ENCODE results near the gene MYLK2. TPM values are rescaled to one million over a fixed set of nuclear protein-coding genes. Genes with fewer than 3 reads are reported as not detected.

MYLK2 gene
- total and polyA plus RNA-seq, 2 of the 4 experiments (the other 2 are of a cell fraction): 0.18 to 0.27 TPM

DNA sequence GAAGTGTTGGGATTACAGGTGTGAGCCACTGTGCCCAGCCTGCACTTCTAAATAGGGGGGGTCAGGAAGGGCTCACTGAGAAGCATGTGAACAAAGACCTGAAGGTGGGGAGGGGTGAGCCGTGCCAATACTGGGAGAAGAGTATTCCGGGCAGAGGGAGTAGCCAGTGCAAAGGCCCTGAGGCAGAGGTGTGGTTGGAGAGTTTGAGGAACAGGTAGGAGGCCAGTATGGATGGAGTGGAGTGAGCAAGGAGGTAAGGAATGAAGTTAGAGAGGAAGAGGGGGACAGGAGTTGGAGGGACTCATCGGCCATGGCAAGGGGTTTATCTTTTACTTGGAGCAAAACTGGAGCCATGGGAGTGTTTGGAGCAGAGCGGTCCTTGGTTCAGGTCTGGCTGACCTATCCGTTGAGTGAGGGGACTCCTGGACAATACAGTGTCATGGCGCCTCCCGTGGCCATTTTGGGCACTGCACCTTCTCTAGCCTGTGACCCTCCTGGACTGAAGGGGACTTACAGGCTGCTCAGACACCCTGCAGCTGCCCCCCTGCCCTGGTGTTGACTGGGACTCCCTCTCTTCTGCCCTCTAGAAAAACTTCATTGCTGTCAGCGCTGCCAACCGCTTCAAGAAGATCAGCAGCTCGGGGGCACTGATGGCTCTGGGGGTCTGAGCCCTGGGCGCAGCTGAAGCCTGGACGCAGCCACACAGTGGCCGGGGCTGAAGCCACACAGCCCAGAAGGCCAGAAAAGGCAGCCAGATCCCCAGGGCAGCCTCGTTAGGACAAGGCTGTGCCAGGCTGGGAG lies 14.2 kb downstream of the MYLK2 start:
- 65% methylated on average over 13 of the region's 14 CpGs; no CpG with 5 or more reads in 1 of the 2 experiments for WGBS, 2 experiments (ENCODE audit: extremely low coverage in 2 of 2, insufficient read length in 1 of 2)
- Histone ChIP-seq H3K27ac (ENCODE audit: insufficient read depth, low read length) (no peak overlapping the region), H3K4me1 (ENCODE audit: control insufficient read depth, insufficient read depth, low read length) (peaks cover 15% of the 10 kb centered on the region), H3K36me3 (ENCODE audit: control insufficient read depth, insufficient read depth, low read length) (no peaks in the 10 kb centered on the region), H3K79me1 (ENCODE audit: low read depth in 1 of 2, low read length in 2 of 2) (0 out of 4 replicates have a peak, but pooled peaks cover 0 to 4% of the 10 kb centered on the region in 2 experiments), H4K5ac (ENCODE audit: low read depth, low read length) (no peak overlapping the region), H2BK15ac (ENCODE audit: low read depth, low read length) (no peak overlapping the region), H3K27me3 (ENCODE audit: control insufficient read depth, insufficient read depth, low read length) (peaks cover 8% of the 10 kb centered on the region), H2AK9ac (replicated peaks; ENCODE audit: low read depth, low read length, poor library complexity) (no peak overlapping the region), H2BK120ac (ENCODE audit: low read depth, low read length) (no peak overlapping the region), H2BK5ac (ENCODE audit: low read depth, low read length, poor library complexity, severe bottlenecking) (no peak overlapping the region), H3K14ac (replicated peaks; ENCODE audit: low read depth, low read length) (no peak overlapping the region), H2BK20ac (ENCODE audit: low read depth, low read length) (no peak overlapping the region), H3K9me3 (ENCODE audit: control insufficient read depth, insufficient read depth, low read length) (no peaks in the 10 kb centered on the region), H3K18ac (ENCODE audit: low read depth, low read length) (no peak overlapping the region), H3K23ac (ENCODE audit: low read depth, low read length) (no peak overlapping the region), H3K4ac (ENCODE audit: low read depth, low read length) (no peak overlapping the region), H2AK5ac (ENCODE audit: low read depth, low read length) (no peak overlapping the region), H3K9ac (ENCODE audit: low read depth, low read length) (no peak overlapping the region), H3K56ac (ENCODE audit: extremely low read depth, insufficient read depth, low read length) (no peak overlapping the region), H4K20me1 (ENCODE audit: insufficient read depth, low read length) (peaks cover 28% of the 10 kb centered on the region), H3K4me2 (ENCODE audit: low read depth, low read length) (no peak overlapping the region), H4K91ac (ENCODE audit: insufficient read depth, low read depth, low read length) (no peak overlapping the region), H3K4me3 (ENCODE audit: insufficient read depth, low read depth, low read length) (no peak overlapping the region), H3K9me1 (ENCODE audit: insufficient read depth, low read length) (peaks cover 30% of the 10 kb centered on the region), H2AFZ (replicated peaks; ENCODE audit: low read length, poor library complexity) (no peak overlapping the region), H4K8ac (ENCODE audit: low read depth in 2 of 2, low read length in 2 of 2) (no peak overlapping the region)
- TF ChIP-seq FOS (IDR thresholded peaks at IDR 0.05; ENCODE audit: low read depth, low read length) (no peak), MAFK (IDR thresholded peaks at IDR 0.05; ENCODE audit: low read depth, low read length) (no peak), RAD21 (IDR thresholded peaks at IDR 0.05; ENCODE audit: low read length) (peak; percentile 50), CTCF (conservative IDR thresholded peaks at IDR 0.05; ENCODE audit: low read depth, low read length) (peak; percentile 64)
- ATAC-seq (ENCODE audit: low read depth) (peak; percentile 44; the same call in 1 of the 2 replicates), DNase-seq (peak; percentile 20)
- intact Hi-C loops (cut with micrococcal nuclease) (no loop called here), in situ Hi-C loops (cut with MboI; ENCODE audit: low sequenced_read_pairs) (loop anchor here (25.0 kb wide), 2 partner anchors 654 to 829 kb away; partner anchors contain the start of gene C20orf203), dilution Hi-C loops (cut with HindIII; ENCODE audit: low sequenced_read_pairs, unreplicated experiment) (no loop called here)
- CTCF ChIA-PET: interaction anchor here (0.8 to 1.3 kb wide), 4 partner anchors 10 to 171 kb away, joined by 3 to 4 read pairs (median 3); no protein-coding TSS in a partner anchor
- POLR2A ChIA-PET (ENCODE audit: unreplicated experiment): no interaction called here
- BruUV-seq (replicated peaks): no TSS peak

All from IMR-90 (cell line).